HG03442 (cell line): Measurements from ENCODE around the gene C16orf95.

Source experiments
- ATAC-seq: cut with Tn5 transposase; IDR thresholded peaks from one replicate; pipeline ENCODE4 v1.9.1; 2021; ENCODE audit warnings: mild to moderate bottlenecking, moderate library complexity; ENCODE audit not compliant: unreplicated experiment

C16orf95 gene

DNA sequence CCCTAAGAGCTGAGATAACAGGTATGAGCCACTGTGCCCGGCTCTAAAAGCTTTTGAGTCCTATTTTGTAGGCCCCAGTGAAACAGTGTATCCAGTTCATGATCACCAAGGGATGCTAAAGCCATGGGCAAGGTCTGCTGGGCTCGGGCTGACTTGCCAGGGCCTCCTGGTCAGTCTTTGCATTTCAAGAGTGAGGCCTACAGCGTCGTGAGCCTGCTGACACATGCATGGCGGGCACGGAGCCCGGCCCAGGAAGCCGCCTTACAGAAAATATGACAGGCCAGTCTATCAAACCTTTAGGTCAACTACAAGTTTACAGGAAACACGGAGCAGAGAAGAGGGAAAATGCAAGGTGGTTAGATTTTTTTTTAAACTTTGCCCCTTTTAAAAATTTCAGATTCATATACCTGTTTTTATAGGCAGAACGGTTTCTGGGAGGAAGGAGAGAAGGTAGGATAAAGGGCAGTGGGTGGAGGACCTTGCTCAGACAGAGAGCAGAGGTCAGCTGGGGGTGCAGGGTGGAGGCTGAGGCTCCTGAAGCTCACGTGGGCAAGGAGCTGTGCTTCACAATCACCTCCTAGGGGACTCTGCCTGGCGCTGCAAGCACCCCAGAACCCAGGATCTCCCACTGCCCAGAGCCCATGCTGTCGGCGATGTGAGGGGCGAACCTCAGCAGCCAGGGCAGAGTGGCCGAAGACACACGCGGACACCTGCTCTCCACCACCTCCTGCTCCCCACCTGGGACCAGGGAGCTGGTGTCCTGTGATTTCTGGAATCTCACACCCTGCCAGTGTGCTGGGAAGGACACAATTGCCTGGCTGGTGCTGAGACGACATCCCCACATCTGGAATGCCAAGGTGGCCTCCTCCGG is 21.3 kb downstream of the C16orf95 start:
- ATAC-seq = no peak

DNA sequence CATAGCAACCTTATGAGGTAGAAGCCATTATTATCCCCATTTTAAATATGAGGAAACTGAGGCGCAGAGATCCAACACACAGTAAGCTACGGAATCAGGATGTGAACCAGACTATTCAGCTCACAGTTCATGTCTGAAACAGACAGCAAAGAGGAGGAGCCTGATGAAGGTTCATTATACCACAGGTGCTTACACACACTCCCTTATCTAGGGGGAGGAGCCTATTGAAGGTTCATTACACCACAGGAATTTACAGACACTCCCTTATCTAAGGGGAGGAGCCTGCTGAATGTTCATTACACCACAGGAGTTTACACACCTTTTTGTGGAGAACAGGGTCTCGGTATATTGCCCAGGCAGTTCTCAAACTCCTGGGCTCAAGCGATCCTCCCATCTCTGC is 21.9 kb downstream of the C16orf95 start:
- no peak for ATAC-seq

DNA sequence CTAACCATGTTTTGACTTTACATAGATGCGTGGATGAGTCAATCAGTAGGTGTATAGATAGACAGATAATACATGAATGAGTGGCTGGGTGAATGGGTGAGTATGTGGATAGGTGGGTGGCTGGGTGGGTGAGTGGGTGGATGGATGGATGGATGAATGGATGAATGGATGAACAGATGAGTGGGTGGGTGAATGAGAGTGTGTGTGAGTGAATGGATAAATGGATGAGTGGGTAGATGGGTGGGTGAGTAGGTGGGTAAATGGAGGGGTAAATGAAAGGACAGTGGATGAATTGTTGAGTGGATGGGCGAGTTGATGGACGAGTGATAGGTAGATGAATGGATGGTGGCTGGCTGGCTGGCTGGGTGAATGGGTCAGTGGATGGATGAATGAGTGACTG is 23.2 kb downstream of the C16orf95 start:
- ATAC-seq = no peak

DNA sequence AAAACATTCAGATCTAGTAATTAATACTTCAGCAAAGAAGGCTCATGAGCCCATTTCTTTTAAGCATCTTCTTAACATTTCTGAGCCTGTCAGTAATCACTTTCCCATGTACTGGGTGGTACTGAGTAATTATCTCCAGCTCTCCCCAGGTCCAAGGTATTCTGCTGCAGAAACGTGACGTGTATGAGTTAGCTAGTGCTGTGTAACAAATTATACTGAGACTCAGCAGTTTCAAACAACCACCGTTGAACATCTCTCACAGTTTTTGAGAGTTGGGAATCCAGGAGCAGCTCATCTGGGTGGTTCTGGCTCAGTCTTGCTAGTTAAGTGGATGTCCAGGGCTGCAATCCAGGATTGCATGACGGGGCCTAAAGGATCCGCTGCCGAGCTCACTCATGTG is 25.2 kb downstream of the C16orf95 start:
- ATAC-seq = no peak

DNA sequence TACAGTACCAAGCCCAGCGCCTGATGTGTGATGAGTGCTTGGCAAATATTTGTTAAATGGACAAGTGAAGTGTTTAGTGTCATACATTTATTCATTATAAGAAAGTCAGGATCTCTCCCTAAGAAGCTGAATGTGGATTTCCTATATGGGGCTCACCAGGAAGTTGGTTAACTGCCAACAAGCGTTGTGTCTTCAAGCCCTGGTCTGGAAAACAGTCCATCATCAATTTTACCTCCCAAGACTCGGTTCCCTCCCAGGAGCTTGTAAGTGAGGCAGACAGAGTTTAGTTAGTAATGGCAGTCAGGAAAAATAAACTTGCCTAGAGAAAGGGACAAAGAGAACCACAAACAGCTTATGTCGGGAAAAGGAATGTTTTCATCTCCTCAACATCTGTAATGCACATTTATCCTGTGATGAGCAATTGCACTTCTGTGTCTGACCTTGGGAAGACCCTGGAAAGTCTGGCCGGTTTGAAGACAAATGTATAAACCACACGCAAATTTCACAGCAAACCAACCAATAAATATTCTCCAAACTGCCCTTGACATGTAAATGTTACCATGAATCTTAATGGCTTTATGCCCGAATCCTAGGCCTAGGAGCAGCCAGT is 28.3 kb downstream of the C16orf95 start:
- no peak for ATAC-seq

DNA sequence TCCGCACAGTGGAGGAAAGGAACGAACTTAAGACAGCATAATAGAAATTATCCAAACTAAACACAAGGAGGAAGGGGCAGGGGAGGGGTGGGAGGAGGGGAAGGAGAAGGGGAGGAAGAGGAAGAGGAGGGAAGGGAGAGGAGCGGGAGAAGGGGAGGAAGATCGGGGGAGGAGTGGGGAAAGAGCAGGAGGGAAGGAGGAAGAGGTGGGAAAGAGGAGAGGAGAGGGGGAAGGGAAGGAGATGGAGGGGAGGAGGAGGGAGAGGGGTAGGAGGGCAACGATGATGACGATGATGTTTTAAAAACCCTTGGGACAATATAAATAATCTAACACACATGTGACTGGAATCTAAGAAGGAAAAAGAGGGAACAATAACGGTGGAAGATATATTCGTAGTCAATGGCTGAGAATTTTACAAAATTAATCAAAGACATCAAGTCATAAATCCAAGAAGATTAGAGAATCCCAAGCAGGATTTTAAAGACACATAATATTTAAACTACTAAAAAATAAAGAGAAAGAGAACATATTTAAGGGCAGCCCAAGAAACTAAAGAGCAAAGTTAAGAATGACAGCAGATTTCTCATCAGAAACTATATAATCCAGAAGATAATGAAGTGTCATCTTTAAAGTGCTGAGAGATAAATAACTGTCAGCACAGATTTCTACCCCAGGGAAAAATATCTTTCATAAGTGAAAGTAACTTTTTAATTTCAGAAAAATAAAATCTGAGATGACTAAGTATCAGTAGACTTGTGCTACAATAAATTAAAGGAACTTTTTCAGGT is 30.2 kb downstream of the C16orf95 start:
- ATAC-seq = no peak

DNA sequence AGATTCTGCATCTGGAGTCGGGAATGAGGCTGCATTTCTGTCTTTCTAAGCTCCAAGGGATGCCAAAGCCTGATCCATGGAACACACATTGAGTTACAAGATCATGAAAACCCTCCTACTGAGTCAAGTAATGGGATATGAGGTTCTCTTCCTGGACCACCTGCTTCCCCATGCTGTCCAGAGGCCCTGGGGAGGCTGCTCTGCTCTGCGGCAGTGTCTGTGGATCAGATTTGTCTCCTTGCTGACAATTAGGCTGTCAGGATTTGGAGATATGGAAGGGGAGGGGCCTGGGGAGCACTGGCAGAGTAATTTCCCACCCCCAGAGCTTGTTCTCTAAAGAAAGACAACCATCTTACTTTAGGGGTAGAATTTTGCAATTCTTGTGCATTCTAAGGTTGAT is 33.0 kb downstream of the C16orf95 start:
- ATAC-seq = no peak

DNA sequence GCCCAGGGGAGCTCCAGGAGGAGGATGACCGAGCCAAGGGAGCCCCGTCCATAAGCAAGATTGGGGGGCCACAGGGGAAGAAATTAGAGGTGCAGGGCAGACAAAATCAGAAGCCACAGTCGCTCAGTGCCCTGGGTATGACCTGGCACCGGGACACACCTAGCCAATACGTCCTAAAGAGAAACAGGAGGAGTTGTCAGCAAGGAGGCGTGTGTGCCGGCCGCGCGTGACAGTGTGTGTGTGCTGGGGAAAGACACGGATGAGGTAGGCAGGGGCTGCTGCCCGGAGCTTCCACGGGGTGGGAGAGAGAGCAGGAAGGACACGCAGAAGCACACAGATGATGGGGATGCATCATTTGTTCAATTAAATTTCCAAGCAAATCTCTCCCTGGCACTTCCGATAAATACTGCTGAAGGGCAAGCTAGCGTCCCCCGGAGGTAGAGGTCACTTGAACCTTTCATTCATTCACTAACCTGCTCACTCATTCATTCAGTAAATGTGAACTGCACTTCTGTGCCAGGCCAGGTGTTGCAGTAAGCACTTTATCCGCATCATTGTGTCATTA is 38.0 kb downstream of the C16orf95 start:
- ATAC-seq = no peak

DNA sequence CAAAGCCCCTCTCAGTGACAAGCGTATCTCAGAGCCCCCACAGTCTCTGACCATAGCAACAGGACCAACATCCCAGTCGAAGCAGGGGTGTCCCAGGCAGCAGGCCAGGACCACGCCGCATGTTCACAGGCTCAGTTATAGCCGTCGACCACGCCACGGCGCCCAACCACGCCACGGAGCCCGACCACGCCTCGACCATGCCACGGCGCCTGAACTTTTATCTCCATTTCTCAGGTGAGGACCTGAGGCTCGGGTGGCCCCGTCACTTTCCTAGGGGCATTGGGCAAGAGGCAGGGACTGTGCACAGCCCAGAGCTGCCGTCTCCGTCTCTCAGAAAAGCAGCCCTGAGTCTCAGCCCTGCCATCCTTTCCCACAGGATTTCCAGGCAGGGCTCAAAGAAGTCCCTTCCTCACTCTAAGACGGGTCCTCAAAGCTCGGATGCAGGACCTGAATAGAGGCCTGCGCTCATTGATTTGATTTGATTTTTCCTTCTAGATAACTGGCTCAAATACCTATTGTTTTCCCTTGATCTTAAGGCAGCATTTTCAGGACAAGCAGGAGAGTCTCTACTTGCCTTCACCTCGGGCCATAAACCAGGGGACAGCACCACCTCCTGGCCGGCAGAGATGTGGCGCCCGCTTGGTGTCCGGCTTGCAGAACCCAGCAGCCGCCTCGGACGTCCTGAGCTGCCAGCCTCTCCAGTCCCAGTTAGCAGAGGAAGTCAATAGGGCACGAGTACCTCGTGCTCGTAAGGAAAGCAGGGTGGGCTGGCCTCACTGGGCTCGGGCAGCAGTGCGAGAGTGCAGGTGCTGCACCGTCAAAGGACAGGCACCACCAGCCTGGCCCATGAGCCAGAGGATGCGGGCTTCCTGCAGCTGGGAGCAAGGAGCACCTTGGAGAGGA is 38.8 kb downstream of the C16orf95 start:
- no peak for ATAC-seq

DNA sequence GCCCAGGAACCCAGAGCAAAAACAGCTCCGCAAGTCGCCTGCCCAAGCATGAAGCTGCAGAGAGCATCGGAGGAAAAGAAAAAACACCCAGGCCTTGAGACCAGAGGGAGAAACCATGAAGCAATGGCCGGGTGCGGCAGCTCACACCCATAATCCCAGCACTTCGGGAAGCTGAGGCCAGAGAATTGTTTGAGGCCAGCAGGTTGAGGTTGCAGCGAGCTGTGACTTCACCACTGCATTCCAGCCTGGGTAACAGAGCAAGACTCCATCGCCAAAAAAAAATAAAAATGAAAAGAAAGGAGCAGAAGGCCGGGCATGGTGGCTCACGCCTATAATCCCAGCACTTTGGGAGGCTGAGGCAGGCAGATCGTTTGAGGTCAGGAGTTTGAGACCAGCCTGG is 40.3 kb downstream of the C16orf95 start:
- no peak for ATAC-seq

DNA sequence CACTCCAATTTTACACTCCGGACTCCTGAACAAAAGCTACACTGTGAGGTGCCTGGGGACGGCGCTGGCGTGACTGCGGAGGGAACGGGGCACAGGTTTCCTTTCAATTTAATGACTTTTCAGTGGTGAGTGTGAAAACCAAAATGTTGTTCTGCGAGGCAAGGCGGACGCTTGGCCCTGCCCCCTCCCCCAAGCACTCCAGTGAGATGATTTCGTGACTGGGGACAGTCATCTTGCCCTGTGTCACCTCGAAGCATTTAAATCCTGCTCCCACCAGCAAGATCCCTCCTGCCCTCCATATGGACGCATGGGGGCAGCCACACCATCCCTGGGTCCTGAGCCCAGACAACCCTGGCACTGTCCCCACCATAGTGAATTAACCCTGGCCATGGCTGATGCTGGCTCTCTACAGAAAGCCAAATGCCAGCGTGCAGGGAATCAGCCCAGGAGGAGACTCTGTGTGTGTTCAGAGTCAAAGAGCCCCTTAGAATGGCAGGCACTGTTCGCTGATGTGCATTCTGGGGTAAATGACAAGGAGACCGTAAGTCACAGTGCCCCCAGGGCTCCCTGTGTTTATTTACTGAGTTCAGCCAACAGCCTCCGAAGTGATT is 41.0 kb downstream of the C16orf95 start:
- ATAC-seq = no peak

DNA sequence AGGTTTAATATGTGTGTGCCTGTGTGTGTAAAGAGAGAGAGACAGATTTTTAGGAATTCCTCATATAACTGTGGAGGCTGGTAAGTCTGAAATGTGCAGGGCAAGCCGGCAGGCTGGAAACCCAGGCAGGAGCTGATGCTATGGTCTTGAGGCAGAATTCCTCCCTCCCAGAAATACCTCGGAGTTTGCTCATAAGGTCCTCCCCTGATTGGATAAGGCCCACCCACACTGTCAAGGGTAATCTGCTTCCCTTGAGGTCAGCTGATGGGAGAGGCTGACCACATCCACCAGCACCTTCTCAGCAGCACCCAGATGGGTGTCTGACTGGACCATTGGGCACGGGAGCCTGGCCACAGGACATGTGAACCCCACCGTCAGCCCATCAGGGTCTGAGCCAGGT is 42.4 kb downstream of the C16orf95 start:
- no peak for ATAC-seq

DNA sequence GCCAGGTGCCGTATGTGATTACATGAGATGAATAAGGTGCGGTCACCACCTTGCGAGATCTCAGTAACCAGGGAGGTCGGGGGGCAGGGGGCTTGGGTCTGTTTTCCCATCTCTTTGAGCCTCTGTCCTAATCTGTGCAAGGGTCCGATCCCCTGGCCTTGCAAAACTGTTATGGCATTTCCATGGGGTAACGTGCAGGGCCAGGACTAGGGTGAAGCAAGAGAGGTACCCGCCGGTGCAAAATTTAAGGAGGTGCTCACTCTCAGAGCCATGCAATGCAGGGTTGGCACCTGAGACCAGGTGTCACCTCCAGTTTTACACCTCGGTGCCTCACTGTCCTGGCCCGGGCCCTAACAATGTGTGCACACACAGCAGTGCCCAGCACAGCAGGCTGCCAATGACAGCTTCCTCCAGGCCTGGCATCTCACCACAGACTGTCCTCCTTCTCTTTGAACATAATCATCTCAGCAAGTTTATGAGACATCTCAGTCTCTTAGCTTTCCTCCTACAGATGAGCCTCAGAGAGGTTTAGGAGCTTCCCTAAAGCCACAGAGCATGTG is 43.6 kb downstream of the C16orf95 start:
- ATAC-seq = no peak

DNA sequence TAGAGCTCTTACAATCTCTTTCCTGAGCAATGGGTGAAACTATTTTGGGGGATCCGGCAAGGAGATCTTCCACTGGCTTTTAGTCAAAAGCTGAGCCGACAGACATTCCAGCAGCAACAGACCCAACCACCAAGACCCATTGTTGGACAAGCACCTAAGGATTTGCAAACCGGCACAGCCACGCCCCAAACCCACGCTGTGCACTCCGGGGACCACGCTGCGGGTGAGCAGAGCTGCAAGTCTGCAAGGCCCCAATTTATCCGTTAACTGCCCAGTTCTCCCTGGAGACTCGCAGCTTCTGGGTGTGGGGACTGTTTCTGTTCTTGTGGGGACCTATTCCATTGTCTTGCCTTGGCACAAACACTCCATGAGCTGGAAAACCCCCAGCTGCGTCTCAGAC is 45.9 kb downstream of the C16orf95 start:
- ATAC-seq = no peak

DNA sequence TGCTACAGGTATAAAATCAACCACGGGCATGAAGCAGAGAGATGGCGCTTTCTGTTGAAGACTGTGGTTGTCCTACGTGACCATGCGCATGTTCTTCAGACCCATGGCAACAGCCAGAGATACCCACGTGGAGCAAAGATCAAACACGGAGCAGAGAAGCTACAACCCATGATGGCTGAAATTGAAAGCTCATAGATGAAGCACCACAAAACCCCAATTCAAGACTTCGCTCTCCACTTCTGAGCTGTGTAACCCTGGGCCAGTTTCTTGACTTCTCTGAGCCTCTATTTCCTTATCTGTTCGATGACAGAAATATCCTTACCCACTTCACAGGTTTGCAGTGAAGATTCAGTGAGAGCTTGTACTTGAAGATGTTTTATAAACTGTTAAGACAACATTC is 49.6 kb downstream of the C16orf95 start:
- no peak for ATAC-seq

DNA sequence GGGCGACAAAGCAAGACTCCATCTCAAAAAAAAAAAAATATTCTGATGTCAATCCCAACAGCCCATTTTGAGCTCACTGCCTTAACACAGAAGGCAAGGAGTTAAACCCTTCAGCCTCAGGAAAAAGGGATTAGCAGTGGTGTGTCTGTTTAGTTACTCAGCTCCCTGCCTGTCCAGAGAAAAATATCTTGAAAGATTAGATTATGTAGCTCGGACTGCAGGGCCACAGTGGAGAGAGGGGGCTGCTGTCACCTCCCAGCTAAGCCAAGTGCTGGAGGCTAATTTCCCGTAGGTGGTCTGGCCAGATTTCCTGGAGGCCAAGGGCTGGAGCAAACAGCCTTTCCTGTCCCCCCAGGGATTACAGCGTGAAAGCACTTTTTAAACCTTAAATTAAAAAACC is 50.3 kb downstream of the C16orf95 start:
- ATAC-seq = no peak

DNA sequence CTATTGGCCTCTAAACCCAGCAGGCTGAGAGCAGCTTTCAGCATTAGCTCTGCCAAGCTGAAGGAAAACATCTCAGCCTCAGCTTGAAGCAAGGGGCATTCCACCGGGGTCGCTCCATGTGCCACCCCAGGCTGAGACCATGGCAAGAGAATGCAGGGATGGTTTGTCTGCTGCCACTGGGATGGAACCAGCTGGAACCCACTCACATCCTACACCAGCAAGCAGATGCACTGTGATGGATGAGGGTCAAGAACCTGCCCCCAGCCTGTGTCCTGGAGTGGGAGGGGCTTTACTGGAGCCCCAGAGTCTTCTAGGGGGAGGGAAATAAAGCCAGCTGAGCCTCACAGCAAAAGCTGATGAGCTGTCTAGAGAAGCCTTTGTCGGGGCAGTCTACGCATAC is 51.9 kb downstream of the C16orf95 start:
- ATAC-seq = no peak

DNA sequence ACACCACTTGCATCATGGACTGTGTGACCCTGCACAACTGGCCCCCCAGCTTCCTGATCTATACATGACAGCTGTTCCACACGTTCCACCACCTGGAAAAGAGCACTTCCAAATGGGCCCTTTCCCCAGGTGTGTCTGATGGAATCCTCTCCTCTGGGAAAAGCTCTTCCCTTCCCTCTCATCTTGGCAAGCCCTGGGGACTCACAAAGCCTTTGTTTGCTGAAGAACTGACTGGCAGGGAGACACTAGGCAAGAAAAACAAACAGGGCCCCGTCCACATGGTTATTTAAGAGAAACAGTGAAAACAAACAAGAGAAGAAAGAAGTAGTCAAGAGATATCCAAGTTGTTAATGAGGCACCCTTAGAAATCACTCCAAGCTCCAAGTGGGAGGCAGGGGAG is 52.6 kb downstream of the C16orf95 start:
- ATAC-seq = no peak

DNA sequence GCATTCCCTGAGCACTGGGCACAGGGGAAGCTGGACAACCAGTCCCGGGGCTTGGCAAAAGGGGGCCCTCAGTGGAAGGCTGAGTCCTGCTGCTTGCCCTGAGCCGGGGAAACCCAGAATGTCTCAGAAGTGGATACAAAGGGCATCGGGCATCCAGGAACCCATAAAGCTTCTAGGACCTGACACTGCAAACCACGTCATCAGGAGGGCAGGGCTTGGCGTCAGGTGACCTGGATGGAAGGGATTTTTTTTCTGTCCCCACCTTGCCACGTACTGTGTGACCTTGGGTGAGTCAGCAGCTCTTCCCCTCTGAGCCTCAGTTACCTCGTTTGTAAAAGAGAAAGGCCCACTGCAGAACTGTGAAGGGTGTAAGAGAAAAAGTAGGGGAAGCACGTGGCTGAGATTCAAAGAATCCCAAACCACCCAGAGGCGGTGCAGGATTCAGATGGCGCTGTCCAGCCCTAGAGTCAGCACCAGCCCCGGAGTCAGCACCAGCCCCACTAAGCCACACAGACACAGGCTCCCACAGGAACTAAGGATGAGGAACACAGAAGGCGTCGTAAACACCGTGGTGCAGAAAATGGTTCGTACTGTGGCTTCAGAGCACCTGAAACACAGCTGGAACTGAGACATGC is 53.7 kb downstream of the C16orf95 start:
- ATAC-seq = no peak
